Esophagus mucosa (tissue), 1 donor: ENCODE results near the gene PPARGC1A. TPM values are rescaled to one million over a fixed set of nuclear protein-coding genes. Genes with fewer than 3 reads are reported as not detected.

Experiments
- ATAC-seq: fragments of 200-7000 bp; cut with Tn5 transposase; one replicate; pipeline ENCODE4 v1.9.1; 2020
- total RNA-seq: library from RNA; stranded (reverse); gene quantifications from one replicate; pipeline ENCODE4 v1.2.4, GENCODE V29; 2023
- donor health status: DM: yes; HTN: yes; CAD: no.

The PPARGC1A gene
- total RNA-seq, 1 donor from 2014 or later = 0.60 TPM

GRCh38 chr4:23878912-23879732 lies 10.7 kb downstream of the PPARGC1A start:
- ATAC-seq = no peak

- ATAC-seq = no peak
Measured at GRCh38 chr4:23878246-23878891, 11.5 kb downstream of the PPARGC1A start.

GRCh38 chr4:23877758-23878229 lies 12.1 kb downstream of the PPARGC1A start:
- no peak for ATAC-seq

- ATAC-seq = no peak
Measured at GRCh38 chr4:23876418-23877089, 13.3 kb downstream of the PPARGC1A start.

- ATAC-seq = no peak
Measured at GRCh38 chr4:23875317-23875716, 14.5 kb downstream of the PPARGC1A start.

- ATAC-seq = no peak
Measured at GRCh38 chr4:23874536-23874901, 15.3 kb downstream of the PPARGC1A start.

GRCh38 chr4:23873717-23874535 lies 15.9 kb downstream of the PPARGC1A start:
- no peak for ATAC-seq

GRCh38 chr4:23871426-23871825 lies 18.4 kb downstream of the PPARGC1A start:
- ATAC-seq = no peak

GRCh38 chr4:23866450-23867075 lies 23.3 kb downstream of the PPARGC1A start:
- no peak for ATAC-seq

GRCh38 chr4:23861897-23862296 lies 27.9 kb downstream of the PPARGC1A start:
- ATAC-seq = no peak

- no peak for ATAC-seq
Measured at GRCh38 chr4:23860919-23861318, 28.9 kb downstream of the PPARGC1A start.

- no peak for ATAC-seq
Measured at GRCh38 chr4:23857367-23857959, 32.4 kb downstream of the PPARGC1A start.

- no peak for ATAC-seq
Measured at GRCh38 chr4:23856630-23857029, 33.2 kb downstream of the PPARGC1A start.

GRCh38 chr4:23855912-23856605 lies 33.8 kb downstream of the PPARGC1A start:
- ATAC-seq = no peak

- ATAC-seq = no peak
Measured at GRCh38 chr4:23853986-23854660, 35.7 kb downstream of the PPARGC1A start.

- ATAC-seq = no peak
Measured at GRCh38 chr4:23851464-23851863, 38.4 kb downstream of the PPARGC1A start.

GRCh38 chr4:23847158-23847557 lies 42.7 kb downstream of the PPARGC1A start:
- no peak for ATAC-seq

- no peak for ATAC-seq
Measured at GRCh38 chr4:23844961-23845360, 44.9 kb downstream of the PPARGC1A start.

GRCh38 chr4:23839279-23839678 lies 50.6 kb downstream of the PPARGC1A start:
- ATAC-seq = no peak

GRCh38 chr4:23838607-23839006 lies 51.2 kb downstream of the PPARGC1A start:
- ATAC-seq = no peak
